Neutrophil (primary cell): ENCODE data around the gene MAPK13.

Experiments used
- H3K27ac ChIP-seq: fragments of 200-600 bp; sonication (generic); 2 replicates; pipeline ENCODE4 v1.5.1; 2016; ENCODE audit warnings: mild to moderate bottlenecking, moderate library complexity
- H3K27me3 ChIP-seq: fragments of 200-600 bp; sonication (generic); 2 replicates; pipeline ENCODE4 v1.6.0; 2016; ENCODE audit warnings: mild to moderate bottlenecking
- H3K36me3 ChIP-seq: fragments of 200-600 bp; sonication (generic); 2 replicates; pipeline ENCODE4 v1.5.1; 2017
- H3K4me1 ChIP-seq, 2 experiments: fragments of 200-600 bp in 1 of 2; sonication (generic) in 1 of 2; 1 replicate in 1 of 2; 2 replicates in 1 of 2; pipeline versions ENCODE4 v1.5.1 to v1.6.1; 2013 to 2016; ENCODE audit warnings: low read depth in 1 of 2, low read length in 1 of 2, mild to moderate bottlenecking in 1 of 2, moderate library complexity in 1 of 2; ENCODE audit not compliant: control insufficient read depth in 1 of 2, insufficient read depth in 1 of 2
- H3K4me3 ChIP-seq, 2 experiments: fragments of 200-600 bp in 1 of 2; sonication (generic) in 1 of 2; 1 replicate in 1 of 2; 2 replicates in 1 of 2; pipeline ENCODE4 v1.5.1; 2013 to 2016; ENCODE audit warnings: low read depth in 1 of 2, low read length in 1 of 2, mild to moderate bottlenecking in 1 of 2, moderate library complexity in 1 of 2
- H3K9me3 ChIP-seq: fragments of 200-600 bp; sonication (generic); 2 replicates; pipeline ENCODE4 v1.5.1; 2016
- TF ChIP-seq, protein P1 (sequence below): fragments of 200-600 bp; sonication (generic); IDR thresholded peaks from 2 replicates; pipeline ENCODE4 v1.5.1; 2016; ENCODE audit warnings: antibody characterized with exemption

The MAPK13 gene

DNA sequence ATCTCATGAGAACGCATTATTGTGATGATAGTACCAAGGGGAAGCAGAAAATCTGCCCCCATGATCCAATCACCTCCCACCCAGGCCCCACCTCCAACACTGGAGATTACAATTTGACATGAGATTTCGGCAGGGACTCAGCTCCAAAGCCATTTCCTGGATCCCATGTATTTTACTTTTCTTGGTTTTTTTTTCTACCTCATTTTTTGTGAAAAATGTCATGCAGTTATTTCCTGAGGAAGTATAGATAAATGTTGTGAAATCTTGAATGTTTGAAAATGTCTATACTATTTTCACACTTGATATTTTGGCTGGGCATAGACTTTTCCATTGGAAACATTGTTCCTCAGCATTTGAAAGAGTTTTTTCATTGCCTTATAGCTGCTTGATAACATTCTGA is 57.1 kb downstream of the MAPK13 start:
- no peaks in the 10 kb centered on the region for H3K9me3 ChIP-seq
- peaks cover 8 to 22% of the 10 kb centered on the region in 2 experiments for H3K4me1 ChIP-seq
- no peaks in the 10 kb centered on the region for H3K36me3 ChIP-seq
- H3K27ac ChIP-seq = peak overlapping the region; percentile 16
- no peaks in the 10 kb centered on the region for H3K27me3 ChIP-seq
- H3K4me3 ChIP-seq = no peak overlapping the region
- TF ChIP-seq, protein P1, sequence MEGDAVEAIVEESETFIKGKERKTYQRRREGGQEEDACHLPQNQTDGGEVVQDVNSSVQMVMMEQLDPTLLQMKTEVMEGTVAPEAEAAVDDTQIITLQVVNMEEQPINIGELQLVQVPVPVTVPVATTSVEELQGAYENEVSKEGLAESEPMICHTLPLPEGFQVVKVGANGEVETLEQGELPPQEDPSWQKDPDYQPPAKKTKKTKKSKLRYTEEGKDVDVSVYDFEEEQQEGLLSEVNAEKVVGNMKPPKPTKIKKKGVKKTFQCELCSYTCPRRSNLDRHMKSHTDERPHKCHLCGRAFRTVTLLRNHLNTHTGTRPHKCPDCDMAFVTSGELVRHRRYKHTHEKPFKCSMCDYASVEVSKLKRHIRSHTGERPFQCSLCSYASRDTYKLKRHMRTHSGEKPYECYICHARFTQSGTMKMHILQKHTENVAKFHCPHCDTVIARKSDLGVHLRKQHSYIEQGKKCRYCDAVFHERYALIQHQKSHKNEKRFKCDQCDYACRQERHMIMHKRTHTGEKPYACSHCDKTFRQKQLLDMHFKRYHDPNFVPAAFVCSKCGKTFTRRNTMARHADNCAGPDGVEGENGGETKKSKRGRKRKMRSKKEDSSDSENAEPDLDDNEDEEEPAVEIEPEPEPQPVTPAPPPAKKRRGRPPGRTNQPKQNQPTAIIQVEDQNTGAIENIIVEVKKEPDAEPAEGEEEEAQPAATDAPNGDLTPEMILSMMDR = no peak
